HG03575 (cell line): ENCODE measurements around the gene TMED1.

ENCODE experiments used
- ATAC-seq: cut with Tn5 transposase; IDR thresholded peaks from one replicate; pipeline ENCODE4 v1.9.1; 2021; ENCODE audit not compliant: unreplicated experiment, insufficient number of reproducible peaks, low FRiP score; ENCODE audit errors: extremely low read depth

The TMED1 gene

GRCh38 chr19:10836479-10837330 lies 693 bp upstream of the TMED1 start:
- ATAC-seq = no peak

- no peak for ATAC-seq
Measured at GRCh38 chr19:10835089-10835753, 791 bp downstream of the TMED1 start.

- ATAC-seq = no peak
Measured at GRCh38 chr19:10832939-10833296, 3.1 kb downstream of the TMED1 start.

DNA sequence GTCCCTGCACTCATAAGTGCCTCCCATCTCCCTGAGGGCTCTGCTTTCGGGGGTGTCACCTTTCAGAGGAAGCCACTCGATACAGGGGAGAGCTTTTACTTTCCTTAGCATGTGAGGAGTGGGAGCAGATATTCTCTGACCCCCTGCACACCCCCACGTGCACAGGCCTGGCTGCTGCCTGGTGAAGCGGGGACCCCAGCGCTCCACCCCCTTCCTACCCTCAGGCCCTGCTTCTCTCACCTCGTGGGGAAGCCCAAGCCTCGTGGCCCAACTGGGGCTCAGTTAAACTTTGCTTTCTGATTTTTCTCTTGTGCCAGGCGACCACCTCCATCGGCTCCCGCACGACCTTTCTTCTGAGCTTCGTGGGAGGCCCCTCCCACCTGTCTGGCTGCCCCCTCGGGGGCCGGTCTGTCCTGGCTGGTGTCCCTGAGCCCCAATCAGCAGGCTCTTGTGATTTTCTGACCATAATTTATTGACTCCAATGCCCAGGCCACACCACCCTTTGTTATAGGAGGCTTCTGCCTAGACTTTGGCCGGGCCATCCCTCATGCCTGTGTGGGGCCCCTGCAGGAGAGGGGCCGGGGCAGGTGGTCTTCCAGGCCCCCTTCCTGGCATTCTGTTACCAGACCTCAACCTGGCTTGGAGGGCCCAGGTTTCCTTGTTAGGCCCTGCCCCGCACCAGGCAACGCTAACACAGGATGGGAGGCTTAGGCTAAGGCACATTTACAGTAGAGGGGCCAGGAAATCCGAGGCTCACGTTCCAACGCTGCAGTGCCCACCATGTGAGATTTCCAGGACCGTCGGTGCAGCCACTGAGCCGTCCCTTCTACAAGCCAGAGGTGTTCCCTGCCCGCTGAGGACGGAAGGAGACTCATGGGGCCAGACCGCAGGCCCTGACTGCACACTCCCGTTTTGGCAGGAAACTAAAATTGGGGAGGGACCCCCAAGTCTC lies 3.7 kb downstream of the TMED1 start:
- ATAC-seq = no peak

GRCh38 chr19:10830931-10831779 lies 4.9 kb downstream of the TMED1 start:
- ATAC-seq = no peak

DNA sequence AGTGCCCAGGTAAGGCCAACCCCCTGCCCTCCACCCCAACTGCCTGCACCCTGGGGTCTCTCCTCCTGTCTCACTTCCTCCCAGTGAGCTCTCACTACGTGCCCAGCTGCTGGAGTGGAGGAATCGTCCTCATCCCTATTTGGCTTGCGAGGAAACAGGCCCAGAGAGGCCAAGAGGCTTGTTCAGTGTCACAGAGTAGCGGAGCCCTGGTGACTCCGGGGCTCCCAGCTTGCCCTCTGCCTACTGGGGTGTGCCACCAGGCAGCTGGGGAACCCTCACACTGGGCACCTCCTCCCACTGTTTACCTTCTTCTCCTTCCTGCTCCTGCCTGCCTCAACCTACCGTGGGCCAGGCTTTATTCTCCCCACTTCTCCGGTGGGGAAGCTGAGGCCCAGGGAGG lies 5.6 kb downstream of the TMED1 start:
- no peak for ATAC-seq

- ATAC-seq = no peak
Measured at GRCh38 chr19:10829967-10830366, 6.0 kb downstream of the TMED1 start.

GRCh38 chr19:10828981-10829821 lies 6.8 kb downstream of the TMED1 start:
- ATAC-seq = no peak

- no peak for ATAC-seq
Measured at GRCh38 chr19:10826846-10827245, 9.2 kb downstream of the TMED1 start.

GRCh38 chr19:10826231-10826630 lies 9.8 kb downstream of the TMED1 start:
- ATAC-seq = no peak

GRCh38 chr19:10823690-10824089 lies 12.3 kb downstream of the TMED1 start:
- ATAC-seq = no peak

GRCh38 chr19:10820173-10820572 lies 15.8 kb downstream of the TMED1 start:
- ATAC-seq = no peak

DNA sequence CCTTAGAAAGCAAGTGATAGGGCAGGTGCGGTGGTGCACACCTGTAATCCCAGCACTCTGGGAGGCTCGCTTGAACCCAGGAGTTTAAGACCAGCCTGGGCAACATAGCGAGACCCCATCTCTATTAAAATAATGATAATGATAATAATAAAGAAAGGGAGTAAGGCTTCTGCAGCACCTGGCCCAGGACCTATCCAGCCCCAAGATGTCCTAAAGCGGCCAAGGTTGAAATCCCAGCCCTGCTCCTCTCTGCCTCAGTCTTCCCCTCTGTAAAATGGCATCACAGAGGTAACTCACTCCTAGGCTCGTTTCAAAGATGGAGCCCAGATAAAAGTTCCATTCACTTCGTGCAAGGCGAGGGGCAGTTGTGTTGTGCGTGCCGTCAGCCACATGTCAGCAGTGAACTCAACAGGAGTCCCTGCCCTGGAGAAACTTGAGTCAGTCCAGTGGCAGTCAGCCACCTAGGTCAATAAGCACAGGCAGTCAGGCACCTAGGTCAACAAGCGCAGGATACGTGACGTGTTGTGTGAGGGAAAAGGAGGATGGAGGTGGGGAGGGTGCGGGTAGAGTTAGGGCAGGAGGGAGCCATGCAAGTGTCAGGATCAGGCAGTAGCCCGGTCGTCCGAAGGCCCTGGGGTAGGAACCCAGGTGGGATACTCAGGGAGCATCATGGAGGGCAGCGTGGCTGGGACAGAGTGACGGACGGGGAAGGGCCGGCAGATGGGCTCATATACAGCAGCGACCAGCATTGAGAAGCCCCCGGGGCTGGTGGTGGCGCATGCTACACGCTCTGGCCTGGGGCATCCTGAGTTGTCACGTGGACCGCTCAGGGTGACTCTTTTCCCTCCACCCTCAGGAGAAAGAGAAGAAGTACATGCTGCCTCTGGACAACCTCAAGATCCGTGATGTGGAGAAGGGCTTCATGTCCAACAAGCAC lies 16.6 kb downstream of the TMED1 start:
- no peak for ATAC-seq

DNA sequence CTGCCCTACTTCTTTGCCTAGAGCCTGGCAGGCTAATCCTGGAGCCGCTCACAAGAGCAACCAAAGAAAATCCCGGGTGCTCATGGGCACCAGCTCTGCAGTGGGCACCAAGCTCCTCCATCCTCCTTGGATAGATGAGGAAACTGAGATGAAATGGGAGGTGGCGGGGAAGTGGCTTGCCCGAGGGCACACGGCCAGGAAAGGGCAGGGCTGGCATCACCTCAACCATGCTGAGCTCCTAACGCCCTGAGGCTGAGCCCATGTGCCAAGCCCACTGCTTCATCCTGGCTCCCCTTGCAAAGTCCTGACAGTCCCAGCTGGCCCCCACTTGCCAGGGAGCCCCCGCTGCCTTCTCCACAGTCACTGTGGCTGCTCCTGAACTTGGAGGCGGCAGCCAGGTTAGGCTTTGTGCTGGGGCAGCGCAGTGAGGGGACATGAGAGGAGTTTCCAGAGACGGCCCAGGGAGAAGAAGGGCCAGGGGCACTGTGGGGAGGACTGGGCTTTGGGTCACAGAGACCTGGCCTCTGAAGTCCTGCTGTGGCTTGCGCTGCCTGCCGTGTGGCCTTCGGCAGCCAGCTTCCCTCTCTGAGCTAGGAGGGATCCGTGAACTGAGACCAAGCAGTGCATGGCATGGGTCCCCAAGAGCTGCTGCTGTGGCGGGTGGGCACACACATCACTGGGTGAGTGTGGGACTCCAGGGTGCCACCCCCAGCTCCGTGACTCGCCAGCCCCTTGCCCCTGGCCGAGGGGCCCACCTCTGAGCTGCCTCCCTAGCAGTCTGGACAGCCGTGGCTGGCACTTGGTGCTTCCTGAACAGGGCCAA lies 17.5 kb downstream of the TMED1 start:
- no peak for ATAC-seq

- ATAC-seq = no peak
Measured at GRCh38 chr19:10817291-10818038, 18.5 kb downstream of the TMED1 start.
